ENCODE results near the gene PARN.
"Not testable (repeated sequence)": the region's sequence is repeated elsewhere in the genome, so short reads cannot be mapped to it uniquely, and the experiment has no call there.

The PARN gene

GRCh38 chr16:14415291-14415690, 214.8 kb downstream of the PARN start:
- no peak for TF ChIP-seq CTCF (IDR thresholded peaks at IDR 0.05; ENCODE audit: control extremely low read depth, extremely low read depth, low read depth, missing control alignments)
- POLR2A ChIA-PET, result no interaction called here
- DNase-seq (ENCODE audit: extremely low spot score), result no peak
- CTCF ChIA-PET, result interaction anchor here (1.2 kb wide), 1 partner anchor 105 kb away, joined by 3 read pairs; no protein-coding TSS in a partner anchor

GRCh38 chr16:14409563-14409962, 220.5 kb downstream of the PARN start:
- DNase-seq (ENCODE audit: extremely low spot score), result no peak
- POLR2A ChIA-PET, result interaction anchor here (0.7 kb wide), 1 partner anchor 10 kb away, joined by 5 read pairs; no protein-coding TSS in a partner anchor
- CTCF ChIA-PET, result no interaction called here
- TF ChIP-seq CTCF (IDR thresholded peaks at IDR 0.05; ENCODE audit: control extremely low read depth, extremely low read depth, low read depth, missing control alignments), result no peak

GRCh38 chr16:14407786-14408399, 222.2 kb downstream of the PARN start:
- DNase-seq (ENCODE audit: extremely low spot score), result no peak
- CTCF ChIA-PET, result no interaction called here
- no peak for TF ChIP-seq CTCF (IDR thresholded peaks at IDR 0.05; ENCODE audit: control extremely low read depth, extremely low read depth, low read depth, missing control alignments)
- POLR2A ChIA-PET, result no interaction called here

- ChIA-PET POLR2A (no interaction called here), CTCF (no interaction called here)
- no peak for TF ChIP-seq CTCF (IDR thresholded peaks at IDR 0.05; ENCODE audit: control extremely low read depth, extremely low read depth, low read depth, missing control alignments)
- DNase-seq (ENCODE audit: extremely low spot score), result peak; percentile 69
These were observed 224.2 kb downstream of the PARN start for GRCh38 chr16:14405611-14406537.

- CTCF ChIA-PET; POLR2A ChIA-PET; DNase-seq (ENCODE audit: extremely low spot score): not testable (repeated sequence)
These were observed 227.1 kb downstream of the PARN start for GRCh38 chr16:14403001-14403389.

GRCh38 chr16:14402114-14403000, 227.7 kb downstream of the PARN start:
- DNase-seq (ENCODE audit: extremely low spot score); CTCF ChIA-PET: not testable (repeated sequence)
- POLR2A ChIA-PET, result interaction anchor here (0.6 kb wide), 1 partner anchor 96 kb away, joined by 5 read pairs; no protein-coding TSS in a partner anchor

GRCh38 chr16:14401711-14402061, 228.4 kb downstream of the PARN start:
- POLR2A ChIA-PET; CTCF ChIA-PET; DNase-seq (ENCODE audit: extremely low spot score): not testable (repeated sequence)

GRCh38 chr16:14400978-14401710, 228.9 kb downstream of the PARN start:
- POLR2A ChIA-PET; DNase-seq (ENCODE audit: extremely low spot score); CTCF ChIA-PET: not testable (repeated sequence)

All from GM10248 (cell line).